GM12891 (cell line): ENCODE measurements around the gene PKLR.

Experiments used
- POLR2A ChIP-seq: IDR thresholded peaks from 2 replicates; pipeline ENCODE4 v1.6.1; 2011; ENCODE audit warnings: low read depth, low read length, control low read depth
- POLR2AphosphoS5 ChIP-seq: IDR thresholded peaks from 2 replicates; pipeline ENCODE4 v1.6.1; 2011; ENCODE audit warnings: low read depth, low read length, control low read depth
- POU2F2 ChIP-seq: IDR thresholded peaks from 2 replicates; pipeline ENCODE4 v1.6.1; 2011; ENCODE audit warnings: low read depth, mild to moderate bottlenecking, control low read depth, low read length, moderate library complexity
- TAF1 ChIP-seq: IDR thresholded peaks from 2 replicates; pipeline ENCODE4 v1.6.1; 2011; ENCODE audit warnings: low read depth, low read length, control low read depth

DNA sequence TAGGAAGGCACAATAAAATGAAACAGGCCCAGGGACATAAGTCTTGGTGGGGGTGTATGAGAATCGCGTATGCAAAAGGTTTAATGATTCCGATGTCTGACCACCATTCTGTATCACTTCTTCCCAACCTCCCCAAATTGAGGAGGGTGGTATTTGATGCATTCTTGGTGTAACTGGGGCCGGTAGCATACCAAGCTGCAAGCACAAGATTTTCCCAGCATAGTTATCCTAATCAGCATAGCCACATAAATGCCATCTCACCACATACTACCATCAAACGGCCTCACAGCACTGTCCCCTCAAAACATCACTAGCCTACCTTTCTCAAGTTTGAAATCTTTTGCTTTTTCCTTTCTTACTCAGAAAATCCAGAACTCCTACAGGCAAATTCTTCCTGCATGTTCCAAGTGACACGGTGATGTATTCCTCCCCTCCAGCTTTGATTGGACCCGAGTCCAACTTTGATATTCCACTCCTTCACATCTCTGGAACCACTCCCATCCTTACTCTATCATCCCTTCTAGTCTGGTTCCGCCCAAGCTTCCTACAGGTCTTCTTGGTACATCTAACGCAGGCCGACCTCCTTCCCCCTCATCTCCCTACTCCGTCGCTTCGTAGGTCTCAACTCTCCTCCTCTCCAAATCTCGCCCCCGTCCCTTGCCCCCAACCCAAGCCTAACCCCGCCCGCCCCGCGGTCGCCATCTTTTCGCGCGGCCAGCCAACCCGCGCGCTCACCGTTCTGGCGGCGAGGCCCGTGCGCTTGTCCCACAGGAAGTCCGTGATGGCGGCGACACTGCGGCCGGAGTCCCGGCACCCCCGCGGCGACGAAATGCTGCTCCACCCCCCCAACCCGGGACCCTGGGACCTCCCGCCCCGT, 28.5 kb downstream of the PKLR start:
- TF ChIP-seq POLR2A (no peak), POU2F2 (no peak), POLR2AphosphoS5 (no peak), TAF1 (peak; percentile 17; the same call in 1 of the 2 replicates)
